SK-N-SH (cell line): Measurements from ENCODE around the gene IER3IP1. TPM values are rescaled to one million over a fixed set of nuclear protein-coding genes. Genes with fewer than 3 reads are reported as not detected.

Experiments
- CTCF ChIA-PET: fragments of 300-600, 350-600 bp; formaldehyde crosslinking; extraction: SDS; loops from one replicate; lab custom pipeline; 2021; lab: Yijun Ruan, JAX
- POLR2A ChIA-PET: fragments of 350-600 bp; sonication (Branson Sonifier 250); formaldehyde crosslinking; extraction: SDS; loops from one replicate; lab custom pipeline; 2020; ENCODE audit warnings: antibody characterized with exemption, inconsistent platforms; lab: Yijun Ruan, JAX
- DNase-seq: peaks from one replicate; pipeline ENCODE4 v3.0.0; 2012
- H2AFZ ChIP-seq: fragments of 200-600 bp; sonication (generic); 2 replicates; pipeline ENCODE4 v1.8.1; 2016; ENCODE audit warnings: antibody characterized with exemption, mild to moderate bottlenecking, low read depth
- H3F3A ChIP-seq: fragments of 200-600 bp; sonication (generic); replicated peaks from 2 replicates; pipeline ENCODE3; 2016; ENCODE audit warnings: antibody characterized with exemption, mild to moderate bottlenecking; ENCODE audit not compliant: insufficient read depth
- H3K27ac ChIP-seq, 2 experiments: fragments of 200-500 bp in 1 of 2; fragments of 200-600 bp in 1 of 2; sonication (Bioruptor generic) in 1 of 2; sonication (generic), shearing (Covaris generic) in 1 of 2; 2 replicates each; pipeline versions ENCODE4 v1.5.1 to v1.6.1; 2014 to 2016; ENCODE audit warnings: low read depth in 2 of 2, inconsistent platforms in 1 of 2, low read length in 1 of 2, mild to moderate bottlenecking in 1 of 2, mixed read lengths in 1 of 2
- H3K27me3 ChIP-seq: fragments of 200-600 bp; sonication (generic), shearing (Covaris generic); 2 replicates; pipeline ENCODE4 v1.6.1; 2016; ENCODE audit warnings: mixed run types; ENCODE audit not compliant: insufficient read depth
- H3K36me3 ChIP-seq, 2 experiments: fragments of 200-500 bp in 1 of 2; fragments of 200-600 bp in 1 of 2; sonication (Bioruptor generic) in 1 of 2; sonication (generic) in 1 of 2; replicated peaks in 1 of 2; 2 replicates each; pipeline versions ENCODE3 to v1.5.1; 2014 to 2016; ENCODE audit warnings: low read length in 1 of 2, mild to moderate bottlenecking in 1 of 2; ENCODE audit not compliant: insufficient read depth in 2 of 2, control insufficient read depth in 1 of 2
- H3K4me1 ChIP-seq, 2 experiments: fragments of 200-500 bp in 1 of 2; fragments of 200-600 bp in 1 of 2; sonication (Bioruptor generic) in 1 of 2; sonication (generic), shearing (Covaris generic) in 1 of 2; 2 replicates each; pipeline versions ENCODE4 v1.5.1 to v1.6.1; 2014 to 2016; ENCODE audit warnings: low read depth in 1 of 2, low read length in 1 of 2, mixed run types in 1 of 2; ENCODE audit not compliant: insufficient read depth in 2 of 2, control insufficient read depth in 1 of 2
- H3K4me2 ChIP-seq: fragments of 200-600 bp; sonication (generic), shearing (Covaris generic); 2 replicates; pipeline ENCODE4 v1.6.1; 2017; ENCODE audit warnings: mixed run types
- H3K4me3 ChIP-seq, 2 experiments: fragments of 200-500 bp in 1 of 2; fragments of 200-600 bp in 1 of 2; sonication (Bioruptor generic) in 1 of 2; sonication (generic), shearing (Covaris generic) in 1 of 2; 2 replicates each; pipeline versions ENCODE4 v1.5.1 to v1.8.1; 2014 to 2016; ENCODE audit warnings: low read depth in 2 of 2, inconsistent platforms in 1 of 2, low read length in 1 of 2, mild to moderate bottlenecking in 1 of 2, mixed read lengths in 1 of 2, moderate library complexity in 1 of 2
- H3K79me2 ChIP-seq: fragments of 200-600 bp; sonication (generic); 2 replicates; pipeline ENCODE4 v1.8.1; 2017; ENCODE audit warnings: mild to moderate bottlenecking; ENCODE audit not compliant: insufficient read depth
- H3K9ac ChIP-seq: fragments of 200-600 bp; sonication (generic); 2 replicates; pipeline ENCODE4 v1.6.1; 2017; ENCODE audit warnings: mixed run types
- H3K9me2 ChIP-seq: fragments of 200-600 bp; sonication (generic); 2 replicates; pipeline ENCODE4 v1.6.1; 2017; ENCODE audit warnings: mixed run types
- H3K9me3 ChIP-seq: fragments of 200-600 bp; sonication (generic); 2 replicates; pipeline ENCODE4 v1.6.1; 2017; ENCODE audit warnings: mixed run types, mild to moderate bottlenecking, moderate library complexity
- H4K20me1 ChIP-seq: fragments of 200-600 bp; sonication (generic); 2 replicates; pipeline ENCODE4 v1.6.1; 2017; ENCODE audit warnings: mild to moderate bottlenecking, mixed run types; ENCODE audit not compliant: insufficient read depth
- CTCF ChIP-seq: fragments of 200-600 bp; sonication (generic); IDR thresholded peaks from 2 replicates; pipeline ENCODE4 v1.6.1; 2017; ENCODE audit warnings: antibody characterized with exemption, mild to moderate bottlenecking, moderate library complexity
- EP300 ChIP-seq, 2 experiments: IDR thresholded peaks; 2 replicates each; pipeline versions ENCODE4 v1.4.0 to v1.6.1; 2012; ENCODE audit warnings: borderline replicate concordance in 1 of 2, low read depth in 1 of 2, low read length in 1 of 2
- GABPA ChIP-seq: IDR thresholded peaks from 2 replicates; pipeline ENCODE4 v1.4.0; 2012; ENCODE audit warnings: low read depth, mild to moderate bottlenecking
- GATA2 ChIP-seq: sonication (generic); formaldehyde crosslinking; IDR thresholded peaks from 2 replicates; pipeline ENCODE4 v1.5.0; 2020; ENCODE audit warnings: mild to moderate bottlenecking, missing genetic modification reagents
- PBX3 ChIP-seq: IDR thresholded peaks from 2 replicates; pipeline ENCODE4; 2012
- RAD21 ChIP-seq: IDR thresholded peaks from 2 replicates; pipeline ENCODE4 v1.6.1; 2012; ENCODE audit warnings: mild to moderate bottlenecking, low read length
- RXRA ChIP-seq: IDR thresholded peaks from 2 replicates; pipeline ENCODE4 v1.4.0; 2012; ENCODE audit warnings: low read depth, mild to moderate bottlenecking, borderline replicate concordance
- SIN3A ChIP-seq: IDR thresholded peaks from 2 replicates; pipeline ENCODE4 v1.6.1; 2012; ENCODE audit warnings: low read depth, mild to moderate bottlenecking, low read length, moderate library complexity, borderline replicate concordance
- TAF1 ChIP-seq: IDR thresholded peaks from 2 replicates; pipeline ENCODE4 v1.6.1; 2012; ENCODE audit warnings: low read depth, mild to moderate bottlenecking, low read length, moderate library complexity, borderline replicate concordance
- TEAD4 ChIP-seq: IDR thresholded peaks from 2 replicates; pipeline ENCODE4 v1.4.0; 2012; ENCODE audit warnings: mild to moderate bottlenecking, borderline replicate concordance; ENCODE audit not compliant: insufficient read depth
- USF1 ChIP-seq: IDR thresholded peaks from 2 replicates; pipeline ENCODE4 v1.4.0; 2012; ENCODE audit warnings: low read depth, borderline replicate concordance
- WGBS: methylation state at CpG from one replicate; pipeline ENCODE4 v1.1.6; 2017; ENCODE audit warnings: low lambda C conversion rate; 5-methylcytosine and 5-hydroxymethylcytosine counted together
- polyA plus RNA-seq, 3 experiments: library from polyadenylated mRNA; depleted of rRNA; stranded (reverse); fragments of >200 nt; gene quantifications; 2 replicates each; pipeline ENCODE4 v1.2.3, GENCODE V29; 2012
- TF ChIP-seq, protein P1 (sequence below): fragments of 150-350 bp; IDR thresholded peaks from 2 replicates; pipeline ENCODE4 v1.6.1; 2017; ENCODE audit warnings: antibody characterized with exemption, low read length, low read depth, borderline replicate concordance
- TF ChIP-seq, protein P2 (sequence below): fragments of 150-350 bp; IDR thresholded peaks from 2 replicates; pipeline ENCODE4 v1.6.1; 2016; ENCODE audit warnings: mild to moderate bottlenecking, low read depth, low read length

IER3IP1 gene
- polyA plus RNA-seq, 1 of the 3 experiments (the other 2 are of a cell fraction), result 13.7 TPM

DNA sequence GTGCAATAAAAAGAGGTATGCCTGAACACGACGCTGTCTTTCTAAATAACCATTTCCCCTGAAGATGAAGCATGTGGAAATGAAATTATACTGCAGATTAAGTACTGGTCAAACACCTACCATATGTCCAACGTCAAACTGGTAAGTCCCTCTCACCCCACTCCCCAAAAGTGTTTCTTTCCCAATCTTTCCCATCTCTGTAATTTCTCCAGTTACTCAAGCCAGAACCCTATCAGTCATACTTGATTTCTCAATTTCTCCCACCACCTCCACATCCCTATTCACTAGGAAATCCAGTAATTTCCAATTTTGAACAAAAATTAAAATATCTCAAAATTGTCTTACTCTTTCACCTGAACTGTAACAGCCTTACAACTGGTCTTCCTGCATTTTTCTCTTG is 55.0 kb downstream of the IER3IP1 start (continued):
- TF ChIP-seq CTCF, result no peak
- TF ChIP-seq USF1, result no peak
- TF ChIP-seq GABPA, result no peak
- no peak for TF ChIP-seq RXRA
- TF ChIP-seq EP300 (IDR thresholded peaks at IDR 0.05; ENCODE audit: borderline replicate concordance in 1 of 2, low read depth in 1 of 2, low read length in 1 of 2), result no peak
- no peak for TF ChIP-seq TEAD4
- TF ChIP-seq, protein P1, sequence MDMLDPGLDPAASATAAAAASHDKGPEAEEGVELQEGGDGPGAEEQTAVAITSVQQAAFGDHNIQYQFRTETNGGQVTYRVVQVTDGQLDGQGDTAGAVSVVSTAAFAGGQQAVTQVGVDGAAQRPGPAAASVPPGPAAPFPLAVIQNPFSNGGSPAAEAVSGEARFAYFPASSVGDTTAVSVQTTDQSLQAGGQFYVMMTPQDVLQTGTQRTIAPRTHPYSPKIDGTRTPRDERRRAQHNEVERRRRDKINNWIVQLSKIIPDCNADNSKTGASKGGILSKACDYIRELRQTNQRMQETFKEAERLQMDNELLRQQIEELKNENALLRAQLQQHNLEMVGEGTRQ, result no peak

DNA sequence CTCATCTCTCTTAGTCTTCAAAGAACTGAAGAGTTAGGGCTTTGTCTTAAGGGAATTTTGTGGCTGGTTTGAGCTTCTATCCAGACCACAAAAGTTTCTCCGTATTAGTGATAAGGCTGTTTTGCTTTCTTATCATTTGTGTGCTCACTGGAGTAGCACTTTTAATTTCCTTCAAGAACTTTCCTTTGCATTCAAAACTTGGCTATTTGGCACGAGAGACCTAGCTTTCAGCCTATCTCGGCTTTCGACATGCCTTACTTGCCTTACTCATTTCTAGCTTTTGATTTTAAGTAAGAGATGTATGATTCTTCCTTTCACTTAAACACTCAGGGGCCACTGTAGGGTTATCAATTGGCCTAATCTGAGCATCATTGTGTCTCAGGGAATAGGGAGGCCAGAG is 55.7 kb downstream of the IER3IP1 start:
- Histone ChIP-seq H3K9me3 (no peaks in the 10 kb centered on the region), H2AFZ (no peak overlapping the region), H3K36me3 (peaks cover 14 to 37% of the 10 kb centered on the region in 2 experiments), H4K20me1 (no peaks in the 10 kb centered on the region), H3K4me1 (no peaks in the 10 kb centered on the region), H3K4me3 (no peak overlapping the region), H3K27me3 (no peaks in the 10 kb centered on the region), H3K79me2 (no peaks in the 10 kb centered on the region), H3K4me2 (no peak overlapping the region), H3F3A (no peaks in the 10 kb centered on the region), H3K9me2 (no peaks in the 10 kb centered on the region), H3K9ac (no peak overlapping the region), H3K27ac (no peak overlapping the region)
- WGBS, result 95% methylated on average over 4 of the region's 4 CpGs
- ChIA-PET POLR2A (interaction anchor here (1.0 kb wide), 1 partner anchor 30 kb away, joined by 3 read pairs; the partner anchor contains the start of gene HDHD2), CTCF (interaction anchor here (1.3 to 2.2 kb wide), 4 partner anchors 10 to 84 kb away, joined by 4 to 7 read pairs (median 5); no protein-coding TSS in a partner anchor)
- TF ChIP-seq PBX3 (no peak), SIN3A (no peak), RAD21 (no peak), GATA2 (CRISPR knock-in tag) (no peak), TAF1 (no peak)
- TF ChIP-seq, protein P2, sequence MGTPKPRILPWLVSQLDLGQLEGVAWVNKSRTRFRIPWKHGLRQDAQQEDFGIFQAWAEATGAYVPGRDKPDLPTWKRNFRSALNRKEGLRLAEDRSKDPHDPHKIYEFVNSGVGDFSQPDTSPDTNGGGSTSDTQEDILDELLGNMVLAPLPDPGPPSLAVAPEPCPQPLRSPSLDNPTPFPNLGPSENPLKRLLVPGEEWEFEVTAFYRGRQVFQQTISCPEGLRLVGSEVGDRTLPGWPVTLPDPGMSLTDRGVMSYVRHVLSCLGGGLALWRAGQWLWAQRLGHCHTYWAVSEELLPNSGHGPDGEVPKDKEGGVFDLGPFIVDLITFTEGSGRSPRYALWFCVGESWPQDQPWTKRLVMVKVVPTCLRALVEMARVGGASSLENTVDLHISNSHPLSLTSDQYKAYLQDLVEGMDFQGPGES, result no peak
- no peak for DNase-seq
